ENCODE data around the gene CELA2B. TPM values are rescaled to one million over a fixed set of nuclear protein-coding genes. Genes with fewer than 3 reads are reported as not detected.
"Not testable (repeated sequence)": the region's sequence is repeated elsewhere in the genome, so short reads cannot be mapped to it uniquely, and the experiment has no call there.

CELA2B gene
- total RNA-seq, 6 experiments from 2014 or later: not detected

DNA sequence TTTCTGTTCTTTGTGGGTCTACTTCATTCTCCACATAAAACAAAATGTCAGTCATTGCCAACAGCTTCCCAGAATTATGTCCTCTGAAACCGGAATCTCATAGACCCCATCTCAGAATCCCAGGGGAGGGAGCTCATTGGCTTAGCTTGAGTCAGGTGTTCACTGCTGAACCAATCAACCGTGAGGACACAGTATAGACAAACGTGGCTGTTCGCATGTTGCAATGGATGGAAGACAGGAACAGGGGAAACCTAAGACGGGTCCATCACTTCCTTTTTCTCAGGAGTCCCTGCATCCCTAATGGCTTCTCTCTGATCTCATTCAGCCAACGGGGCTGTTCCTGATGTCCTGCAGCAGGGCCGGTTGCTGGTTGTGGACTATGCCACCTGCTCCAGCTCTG, 10.2 kb upstream of the CELA2B start:
- no peak for TF ChIP-seq POLR2A (IDR thresholded peaks at IDR 0.05)
- TF ChIP-seq, protein P1, sequence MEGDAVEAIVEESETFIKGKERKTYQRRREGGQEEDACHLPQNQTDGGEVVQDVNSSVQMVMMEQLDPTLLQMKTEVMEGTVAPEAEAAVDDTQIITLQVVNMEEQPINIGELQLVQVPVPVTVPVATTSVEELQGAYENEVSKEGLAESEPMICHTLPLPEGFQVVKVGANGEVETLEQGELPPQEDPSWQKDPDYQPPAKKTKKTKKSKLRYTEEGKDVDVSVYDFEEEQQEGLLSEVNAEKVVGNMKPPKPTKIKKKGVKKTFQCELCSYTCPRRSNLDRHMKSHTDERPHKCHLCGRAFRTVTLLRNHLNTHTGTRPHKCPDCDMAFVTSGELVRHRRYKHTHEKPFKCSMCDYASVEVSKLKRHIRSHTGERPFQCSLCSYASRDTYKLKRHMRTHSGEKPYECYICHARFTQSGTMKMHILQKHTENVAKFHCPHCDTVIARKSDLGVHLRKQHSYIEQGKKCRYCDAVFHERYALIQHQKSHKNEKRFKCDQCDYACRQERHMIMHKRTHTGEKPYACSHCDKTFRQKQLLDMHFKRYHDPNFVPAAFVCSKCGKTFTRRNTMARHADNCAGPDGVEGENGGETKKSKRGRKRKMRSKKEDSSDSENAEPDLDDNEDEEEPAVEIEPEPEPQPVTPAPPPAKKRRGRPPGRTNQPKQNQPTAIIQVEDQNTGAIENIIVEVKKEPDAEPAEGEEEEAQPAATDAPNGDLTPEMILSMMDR (IDR thresholded peaks at IDR 0.05): no peak
- no peaks in the 10 kb centered on the region for H3K4me1 ChIP-seq
- intact Hi-C loops (cut with DNase I): no loop called here
- no peaks in the 10 kb centered on the region for H3K9me3 ChIP-seq
- DNase-seq (no peak), ATAC-seq (no peak)
- 100% methylated on average over 2 of the region's 7 CpGs for WGBS (ENCODE audit: insufficient coverage, low coverage, low lambda C conversion rate, missing lambda C conversion rate)
- no peak overlapping the region for H3K27ac ChIP-seq
- no peak overlapping the region for H3K4me3 ChIP-seq
- H3K36me3 ChIP-seq: no peaks in the 10 kb centered on the region
- H3K27me3 ChIP-seq: no peaks in the 10 kb centered on the region

DNA sequence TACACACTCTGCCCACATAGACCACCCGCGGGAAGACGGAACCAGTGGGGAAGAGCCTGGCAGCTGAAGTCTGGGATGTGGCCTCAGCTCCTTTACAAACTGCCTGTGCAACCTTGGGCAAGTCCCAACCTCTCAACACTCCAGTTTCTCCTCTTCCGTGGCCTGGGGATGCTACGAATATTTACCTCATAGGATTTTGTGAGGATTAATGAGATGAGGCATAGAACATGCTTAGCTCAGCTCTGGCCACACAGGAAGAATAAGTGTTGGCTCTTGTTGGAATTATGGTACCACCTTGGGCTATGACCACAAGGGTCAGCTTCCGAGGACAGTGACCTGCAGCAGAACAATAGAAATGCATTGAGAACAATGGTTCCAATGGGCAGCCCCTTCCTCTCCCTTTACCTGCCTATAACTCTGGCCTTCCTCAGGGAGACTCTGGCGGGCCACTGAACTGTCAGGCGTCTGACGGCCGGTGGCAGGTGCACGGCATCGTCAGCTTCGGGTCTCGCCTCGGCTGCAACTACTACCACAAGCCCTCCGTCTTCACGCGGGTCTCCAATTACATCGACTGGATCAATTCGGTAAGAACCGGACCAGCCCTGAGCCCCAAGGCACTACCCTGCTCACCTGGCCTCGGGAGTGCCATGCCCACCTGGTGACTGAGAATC, 8.8 kb upstream of the CELA2B start:
- H3K4me3 ChIP-seq; H3K36me3 ChIP-seq; intact Hi-C loops (cut with DNase I); H3K27ac ChIP-seq; DNase-seq; H3K9me3 ChIP-seq; H3K4me1 ChIP-seq; ATAC-seq; H3K27me3 ChIP-seq: not testable (repeated sequence)
- WGBS (ENCODE audit: insufficient coverage, low coverage, low lambda C conversion rate, missing lambda C conversion rate): 91% methylated on average over 21 of the region's 22 CpGs

DNA sequence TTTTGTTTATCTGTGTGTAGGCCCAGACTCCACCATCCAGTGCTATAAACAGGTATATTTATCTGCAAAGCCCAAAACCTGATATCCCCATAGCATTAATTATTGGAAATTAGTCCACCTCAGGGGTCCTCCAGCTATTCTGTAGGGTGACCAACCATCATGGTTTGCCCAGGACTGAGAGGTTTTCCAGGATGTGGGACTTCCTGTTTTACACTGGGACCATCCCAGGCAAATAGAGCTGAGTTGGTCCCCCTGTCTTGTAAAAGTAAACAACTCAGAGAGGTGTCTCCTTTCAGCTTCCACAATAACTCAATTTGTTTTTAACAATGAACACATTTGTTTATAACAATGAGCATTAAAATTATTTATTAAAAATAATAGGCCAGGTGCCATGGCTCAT, 7.8 kb upstream of the CELA2B start:
- no peak overlapping the region for H3K27ac ChIP-seq
- no peak overlapping the region for H3K4me3 ChIP-seq
- DNase-seq: no peak
- ATAC-seq: no peak
- no peaks in the 10 kb centered on the region for H3K36me3 ChIP-seq
- no peaks in the 10 kb centered on the region for H3K4me1 ChIP-seq
- TF ChIP-seq, protein P1 (IDR thresholded peaks at IDR 0.05): no peak
- H3K27me3 ChIP-seq: no peaks in the 10 kb centered on the region
- intact Hi-C loops (cut with DNase I): no loop called here
- H3K9me3 ChIP-seq: no peaks in the 10 kb centered on the region

DNA sequence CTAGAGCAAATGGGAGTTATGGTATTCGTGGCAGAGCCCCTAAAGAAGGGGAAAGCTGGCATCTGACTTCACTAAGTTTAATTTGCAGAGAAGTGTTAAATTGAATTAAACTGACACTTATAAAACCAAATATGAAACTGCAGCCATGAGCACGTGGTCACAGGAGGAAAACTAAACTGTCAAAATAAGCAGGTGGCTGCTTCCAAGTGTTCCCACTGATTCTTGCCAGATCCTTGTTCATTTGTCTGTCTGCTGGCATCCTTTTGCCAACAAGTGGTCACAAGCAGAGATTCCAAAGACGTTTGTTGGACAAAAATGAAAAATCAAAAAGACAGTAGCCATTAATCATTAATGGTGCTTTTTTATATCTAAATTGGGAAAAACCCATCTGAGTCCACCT, 6.5 kb upstream of the CELA2B start:
- TF ChIP-seq, protein P1 (IDR thresholded peaks at IDR 0.05): no peak
- TF ChIP-seq POLR2A (IDR thresholded peaks at IDR 0.05): no peak
- WGBS (ENCODE audit: insufficient coverage, low coverage, low lambda C conversion rate, missing lambda C conversion rate): 42% methylated on average over 3 of the region's 3 CpGs
- Histone ChIP-seq H3K27ac (no peak overlapping the region), H3K36me3 (no peaks in the 10 kb centered on the region), H3K4me3 (no peak overlapping the region), H3K27me3 (no peaks in the 10 kb centered on the region), H3K9me3 (no peaks in the 10 kb centered on the region), H3K4me1 (no peaks in the 10 kb centered on the region)
- DNase-seq: no peak
- ATAC-seq: no peak
- intact Hi-C loops (cut with DNase I): no loop called here

DNA sequence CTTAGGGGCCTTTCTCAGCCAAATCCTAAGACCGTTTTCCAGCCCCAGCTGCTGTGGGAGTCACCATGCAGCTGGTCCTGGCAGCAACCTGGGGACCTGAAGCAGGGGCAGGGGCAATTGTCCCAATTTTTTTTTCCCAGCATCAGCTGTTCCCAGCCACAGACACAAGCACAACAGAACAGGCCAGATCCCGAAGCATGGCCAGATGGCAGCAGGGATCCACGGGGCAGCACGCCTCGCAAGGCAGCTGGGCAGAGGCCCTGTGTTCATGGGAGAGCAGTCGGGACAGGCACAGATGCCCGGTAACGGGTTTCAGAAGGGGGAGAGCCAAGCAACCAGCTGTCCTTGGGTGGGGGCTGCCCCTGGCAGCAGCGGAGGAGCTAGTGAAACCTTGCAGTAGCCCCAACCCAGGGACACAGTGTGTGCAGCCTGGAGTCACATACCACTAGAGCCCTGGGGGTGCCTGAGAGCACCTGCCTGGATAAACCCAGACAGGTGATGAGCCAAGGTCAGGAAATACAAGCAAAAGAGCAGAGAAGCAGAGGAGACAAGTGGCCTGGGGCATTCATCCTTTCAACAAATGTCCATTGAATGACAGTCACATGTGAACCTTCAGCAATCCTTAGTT, 6.0 kb upstream of the CELA2B start:
- ATAC-seq; H3K36me3 ChIP-seq; H3K4me1 ChIP-seq; H3K9me3 ChIP-seq; H3K27me3 ChIP-seq; DNase-seq; H3K4me3 ChIP-seq; intact Hi-C loops (cut with DNase I); H3K27ac ChIP-seq: not testable (repeated sequence)
- 86% methylated on average over 4 of the region's 9 CpGs for WGBS (ENCODE audit: insufficient coverage, low coverage, low lambda C conversion rate, missing lambda C conversion rate)

DNA sequence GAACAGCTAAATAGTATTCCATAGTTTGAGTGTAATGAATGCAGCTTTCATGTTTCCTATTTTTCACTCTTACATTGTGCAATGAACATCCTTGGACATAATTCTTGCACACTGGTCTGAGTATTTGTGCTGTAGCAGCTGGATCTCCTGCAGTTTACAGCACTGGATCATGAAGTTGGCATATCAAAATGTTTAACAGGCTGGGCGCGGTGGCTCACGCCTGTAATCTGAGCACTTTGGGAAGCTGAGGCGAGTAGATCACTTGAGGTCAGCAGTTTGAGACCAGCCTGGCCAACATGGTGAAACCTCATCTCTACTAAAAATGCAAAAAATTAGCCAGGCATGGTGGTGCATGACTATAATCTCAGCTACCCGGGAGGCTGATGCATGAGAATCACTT, 4.8 kb upstream of the CELA2B start:
- H3K9me3 ChIP-seq; H3K36me3 ChIP-seq; H3K4me1 ChIP-seq; H3K27me3 ChIP-seq; DNase-seq; H3K27ac ChIP-seq; H3K4me3 ChIP-seq; intact Hi-C loops (cut with DNase I); ATAC-seq: not testable (repeated sequence)
- 89% methylated on average over 5 of the region's 5 CpGs for WGBS (ENCODE audit: insufficient coverage, low coverage, low lambda C conversion rate, missing lambda C conversion rate)

DNA sequence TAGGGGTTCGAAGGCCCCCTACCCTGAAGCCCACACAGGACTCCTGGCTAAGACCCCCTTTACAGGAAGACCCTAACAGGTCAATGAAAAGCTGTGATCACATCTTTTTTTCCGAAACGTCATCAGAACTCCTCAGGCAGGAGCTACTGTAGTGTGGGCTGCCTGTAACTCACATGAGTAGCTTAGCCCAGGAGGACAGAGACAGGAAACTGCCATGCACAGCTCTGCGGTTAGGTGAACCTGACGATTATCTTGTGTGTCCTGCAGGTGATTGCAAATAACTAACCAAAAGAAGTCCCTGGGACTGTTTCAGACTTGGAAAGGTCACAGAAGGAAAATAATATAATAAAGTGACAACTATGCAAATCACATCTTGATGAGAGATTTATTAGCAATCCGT, 4.2 kb upstream of the CELA2B start:
- H3K4me1 ChIP-seq; DNase-seq; H3K4me3 ChIP-seq; H3K27ac ChIP-seq; H3K27me3 ChIP-seq; H3K9me3 ChIP-seq; H3K36me3 ChIP-seq; intact Hi-C loops (cut with DNase I); ATAC-seq: not testable (repeated sequence)
- 60% methylated on average over 5 of the region's 6 CpGs for WGBS (ENCODE audit: insufficient coverage, low coverage, low lambda C conversion rate, missing lambda C conversion rate)

All from right lobe of liver (tissue), 6 donors.